Ascending aorta (tissue), 2 donors: ENCODE measurements around the gene HOXA13. TPM values are rescaled to one million over a fixed set of nuclear protein-coding genes. Genes with fewer than 3 reads are reported as not detected.

Experiments used
- DNase-seq, 2 donors: peaks; one replicate each; pipeline ENCODE4 v3.0.0-alpha.2; 2019; ENCODE audit warnings: low spot score in 2 of 2
- H3K27ac ChIP-seq, 2 donors: fragments of 200-600 bp; sonication (generic); one replicate each; pipeline ENCODE4 v1.5.1; 2016 to 2017; ENCODE audit warnings: mild to moderate bottlenecking in 1 of 2
- H3K27me3 ChIP-seq: fragments of 200-600 bp; sonication (generic); one replicate; pipeline ENCODE4 v1.5.1; 2017
- H3K36me3 ChIP-seq, 2 donors: fragments of 200-600 bp; sonication (generic); one replicate each; pipeline ENCODE4 v1.5.1; 2016
- H3K4me1 ChIP-seq, 2 donors: fragments of 200-600 bp; sonication (generic); one replicate each; pipeline ENCODE4 v1.5.1; 2016 to 2017; ENCODE audit warnings: mild to moderate bottlenecking in 1 of 2
- H3K4me3 ChIP-seq, 2 donors: fragments of 200-600 bp; sonication (generic); one replicate each; pipeline ENCODE4 v1.5.1; 2016 to 2017; ENCODE audit warnings: mild to moderate bottlenecking in 1 of 2
- H3K9me3 ChIP-seq, 2 donors: fragments of 200-600 bp; sonication (generic); one replicate each; pipeline ENCODE4 v1.5.1; 2016
- intact Hi-C: fragments of 100-400 bp; cut with DNase I; formaldehyde crosslinking; loops from one replicate; pipeline ENCODE4 v1.15.1; 2023
- total RNA-seq: library from RNA; depleted of rRNA; stranded (reverse); fragments of >200 nt; gene quantifications from one replicate; pipeline ENCODE4 v1.1.0, GENCODE V29; 2016
- TF ChIP-seq, protein P1 (sequence below), 3 experiments: fragments of 200-600 bp in 2 of 3; fragments of 450-650 bp in 1 of 3; sonication (generic) in 2 of 3; IDR thresholded peaks; one replicate each; pipeline ENCODE4 v1.5.1; 2016 to 2019; ENCODE audit warnings: antibody characterized with exemption in 3 of 3, mild to moderate bottlenecking in 1 of 3, moderate library complexity in 1 of 3

The HOXA13 gene
- total RNA-seq, 1 donor from 2014 or later, result not detected

DNA sequence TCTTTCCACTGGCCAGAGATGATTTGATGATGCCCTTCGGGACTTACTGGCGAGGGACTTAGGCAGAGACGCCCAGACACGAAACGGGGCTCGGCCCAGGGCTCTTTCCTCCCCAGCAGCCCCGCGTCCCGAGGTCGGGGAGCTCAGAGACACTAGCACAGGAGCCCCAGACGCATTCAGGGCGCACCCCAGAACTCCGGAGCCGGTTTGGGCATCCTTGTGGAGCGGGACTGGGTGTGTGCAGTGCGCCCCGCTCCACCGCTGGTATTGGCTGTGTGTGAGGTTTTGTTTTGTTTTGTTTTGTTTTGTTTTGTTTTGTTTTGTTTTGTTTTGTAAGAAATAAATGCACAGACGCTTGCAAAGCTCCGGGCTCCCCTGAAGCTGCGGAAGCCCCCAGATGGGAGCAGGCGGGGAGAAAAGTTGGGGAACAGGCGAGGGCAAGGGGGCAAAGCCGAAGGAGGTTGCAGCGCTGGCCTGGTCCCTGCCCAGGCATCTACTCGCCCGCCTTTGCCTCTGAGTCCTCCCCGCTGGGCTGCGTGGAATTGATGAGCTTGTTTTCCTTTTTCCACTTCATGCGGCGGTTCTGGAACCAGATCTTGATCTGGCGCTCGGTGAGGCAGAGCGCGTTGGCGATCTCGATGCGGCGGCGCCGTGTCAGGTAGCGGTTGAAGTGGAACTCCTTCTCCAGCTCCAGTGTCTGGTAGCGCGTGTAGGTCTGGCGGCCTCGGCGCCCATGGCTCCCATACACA is 54.6 kb downstream of the HOXA13 start:
- TF ChIP-seq, protein P1, sequence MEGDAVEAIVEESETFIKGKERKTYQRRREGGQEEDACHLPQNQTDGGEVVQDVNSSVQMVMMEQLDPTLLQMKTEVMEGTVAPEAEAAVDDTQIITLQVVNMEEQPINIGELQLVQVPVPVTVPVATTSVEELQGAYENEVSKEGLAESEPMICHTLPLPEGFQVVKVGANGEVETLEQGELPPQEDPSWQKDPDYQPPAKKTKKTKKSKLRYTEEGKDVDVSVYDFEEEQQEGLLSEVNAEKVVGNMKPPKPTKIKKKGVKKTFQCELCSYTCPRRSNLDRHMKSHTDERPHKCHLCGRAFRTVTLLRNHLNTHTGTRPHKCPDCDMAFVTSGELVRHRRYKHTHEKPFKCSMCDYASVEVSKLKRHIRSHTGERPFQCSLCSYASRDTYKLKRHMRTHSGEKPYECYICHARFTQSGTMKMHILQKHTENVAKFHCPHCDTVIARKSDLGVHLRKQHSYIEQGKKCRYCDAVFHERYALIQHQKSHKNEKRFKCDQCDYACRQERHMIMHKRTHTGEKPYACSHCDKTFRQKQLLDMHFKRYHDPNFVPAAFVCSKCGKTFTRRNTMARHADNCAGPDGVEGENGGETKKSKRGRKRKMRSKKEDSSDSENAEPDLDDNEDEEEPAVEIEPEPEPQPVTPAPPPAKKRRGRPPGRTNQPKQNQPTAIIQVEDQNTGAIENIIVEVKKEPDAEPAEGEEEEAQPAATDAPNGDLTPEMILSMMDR (IDR thresholded peaks at IDR 0.05), result no peak
- no peaks in the 10 kb centered on the region for H3K27me3 ChIP-seq
- no peaks in the 10 kb centered on the region for H3K9me3 ChIP-seq
- H3K36me3 ChIP-seq, result peaks cover 0 to 17% of the 10 kb centered on the region in 2 donors
- intact Hi-C loops, result no loop called here
- DNase-seq, result peak in 1 of 2 donors; percentile 63
- peak overlapping the region in 1 of 2 donors; percentile 75 for H3K4me3 ChIP-seq
- H3K4me1 ChIP-seq, result peaks cover 0 to 20% of the 10 kb centered on the region in 2 donors
- peak overlapping the region; percentile 36 to 40 for H3K27ac ChIP-seq

DNA sequence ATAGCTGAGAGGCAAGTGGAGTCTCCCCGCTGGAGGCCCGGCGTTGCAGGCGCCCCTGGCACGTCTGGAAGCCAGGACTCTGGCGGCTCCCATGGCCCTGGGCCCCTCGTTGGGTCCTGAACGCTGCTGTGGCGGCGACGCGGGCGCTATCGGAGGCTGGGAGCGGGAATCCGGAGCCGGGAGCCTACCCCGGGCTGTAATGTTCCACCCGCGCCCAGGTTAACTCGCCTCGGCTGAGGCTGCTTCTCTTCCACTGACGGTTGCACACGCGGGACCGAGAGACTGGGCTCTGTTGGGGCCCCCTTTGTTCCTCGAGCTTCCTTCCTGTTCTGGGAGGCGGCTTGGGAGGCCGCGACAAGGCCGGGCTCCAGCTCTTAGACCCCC is 55.1 kb downstream of the HOXA13 start:
- H3K4me1 ChIP-seq, result peaks cover 0 to 14% of the 10 kb centered on the region in 2 donors
- peaks cover 0 to 17% of the 10 kb centered on the region in 2 donors for H3K36me3 ChIP-seq
- TF ChIP-seq, protein P1 (IDR thresholded peaks at IDR 0.05), result no peak
- peak overlapping the region; percentile 36 to 40 for H3K27ac ChIP-seq
- DNase-seq, result peak in 1 of 2 donors; percentile 58
- no peaks in the 10 kb centered on the region for H3K9me3 ChIP-seq
- peak overlapping the region in 1 of 2 donors; percentile 75 for H3K4me3 ChIP-seq
- intact Hi-C loops, result loop anchor here (5.0 kb wide), 1 partner anchor 1287 kb away; no protein-coding TSS in a partner anchor
- no peaks in the 10 kb centered on the region for H3K27me3 ChIP-seq

Other genes with a start within 250 kb of the HOXA13 start
- gene HOXA1, start 104.1 kb downstream of the HOXA13 start, total RNA-seq, result not detected
- gene HOXA2, start 97.4 kb downstream of the HOXA13 start, total RNA-seq, result 36.5 TPM
- gene HOXA4, start 69.3 kb downstream of the HOXA13 start, total RNA-seq, result 2.1 TPM
- gene HOXA5, start 56.4 kb downstream of the HOXA13 start, total RNA-seq, result 22.0 TPM
- 15.3 TPM for gene HOXA6, start 52.3 kb downstream of the HOXA13 start, total RNA-seq
- 14.4 TPM for gene HOXA3, start 47.5 kb downstream of the HOXA13 start, total RNA-seq
- 12.0 TPM for gene HOXA7, start 43.4 kb downstream of the HOXA13 start, total RNA-seq
- not detected for gene HOXA9, start 34.6 kb downstream of the HOXA13 start, total RNA-seq
- not detected for gene HOXA10, start 25.8 kb downstream of the HOXA13 start, total RNA-seq
- not detected for gene HOXA11, start 14.9 kb downstream of the HOXA13 start, total RNA-seq
- not detected for gene EVX1, start 42.7 kb upstream of the HOXA13 start, total RNA-seq